Loucy (cell line): ENCODE results near the gene MBLAC1.

Experiments
- H2AFZ ChIP-seq: fragments of 200-600 bp; sonication (generic); 2 replicates; pipeline ENCODE4 v1.6.0; 2016; ENCODE audit warnings: antibody characterized with exemption, mild to moderate bottlenecking, low read length, moderate library complexity
- H3F3A ChIP-seq: fragments of 200-600 bp; 2 replicates; pipeline ENCODE4 v1.6.0; 2016; ENCODE audit warnings: antibody characterized with exemption, low read depth, mild to moderate bottlenecking
- H3K27me3 ChIP-seq: fragments of 200-600 bp; sonication (generic); 2 replicates; pipeline ENCODE4 v1.6.1; 2014; ENCODE audit warnings: low read length, mild to moderate bottlenecking; ENCODE audit not compliant: insufficient read depth, poor library complexity, severe bottlenecking
- H3K36me3 ChIP-seq: fragments of 200-600 bp; sonication (generic); 2 replicates; pipeline ENCODE4 v1.6.1; 2016; ENCODE audit warnings: low read length; ENCODE audit not compliant: insufficient read depth
- H3K4me1 ChIP-seq: fragments of 200-600 bp; sonication (generic); 2 replicates; pipeline ENCODE4 v1.5.1; 2014; ENCODE audit warnings: low read length, mild to moderate bottlenecking; ENCODE audit not compliant: insufficient read depth, poor library complexity, severe bottlenecking
- H3K4me2 ChIP-seq: fragments of 200-600 bp; sonication (generic); 2 replicates; pipeline ENCODE4 v1.6.0; 2014; ENCODE audit warnings: antibody characterized with exemption, low read length, low read depth, mild to moderate bottlenecking; ENCODE audit not compliant: poor library complexity, severe bottlenecking
- H3K4me3 ChIP-seq: fragments of 200-600 bp; sonication (generic); 2 replicates; pipeline ENCODE4 v1.5.1; 2014; ENCODE audit warnings: low read length, mild to moderate bottlenecking, mixed read lengths; ENCODE audit not compliant: poor library complexity, severe bottlenecking
- H3K79me2 ChIP-seq: fragments of 200-600 bp; sonication (generic); 2 replicates; pipeline ENCODE4 v1.6.1; 2014; ENCODE audit warnings: low read length; ENCODE audit not compliant: insufficient read depth
- H3K9ac ChIP-seq: fragments of 200-600 bp; sonication (generic); 2 replicates; pipeline ENCODE4 v1.6.0; 2014; ENCODE audit warnings: mild to moderate bottlenecking, low read depth, low read length, moderate library complexity; ENCODE audit not compliant: poor library complexity, severe bottlenecking
- H3K9me2 ChIP-seq: fragments of 200-600 bp; sonication (generic); replicated peaks from 2 replicates; pipeline ENCODE4 v1.6.1; 2016; ENCODE audit warnings: low read depth, low read length, mixed read lengths
- H3K9me3 ChIP-seq: fragments of 200-600 bp; sonication (generic); 2 replicates; pipeline ENCODE4 v1.6.1; 2014; ENCODE audit warnings: mild to moderate bottlenecking, antibody characterized with exemption, low read length, low read depth; ENCODE audit not compliant: insufficient read depth
- H4K20me1 ChIP-seq: fragments of 200-600 bp; sonication (generic); 2 replicates; pipeline ENCODE4 v1.6.0; 2014; ENCODE audit warnings: antibody characterized with exemption, low read length, mild to moderate bottlenecking; ENCODE audit not compliant: insufficient read depth, poor library complexity, severe bottlenecking
- CTCF ChIP-seq: fragments of 200-600 bp; sonication (generic); conservative IDR thresholded peaks from 2 replicates; pipeline ENCODE4 v1.5.1; 2014; ENCODE audit warnings: mild to moderate bottlenecking, antibody characterized with exemption, low read length
- EZH2phosphoT487 ChIP-seq: fragments of 200-600 bp; IDR thresholded peaks from 2 replicates; pipeline ENCODE4 v1.6.1; 2018; ENCODE audit warnings: antibody characterized with exemption, mild to moderate bottlenecking, moderate library complexity, borderline replicate concordance

Gene MBLAC1

GRCh38 chr7:100157069-100157333, 30.2 kb downstream of the MBLAC1 start:
- TF ChIP-seq CTCF: no peak
- H3F3A ChIP-seq: peaks cover 3% of the 10 kb centered on the region; the same call in 1 of the 2 replicates
- no peak overlapping the region for H2AFZ ChIP-seq
- H3K9me2 ChIP-seq: no peaks in the 10 kb centered on the region
- H3K4me1 ChIP-seq: peaks cover 25% of the 10 kb centered on the region
- peaks cover 9% of the 10 kb centered on the region; the same call in 1 of the 2 replicates for H3K36me3 ChIP-seq
- no peaks in the 10 kb centered on the region for H3K27me3 ChIP-seq
- H3K9ac ChIP-seq: peak overlapping the region; percentile 86
- peak overlapping the region; percentile 92 for H3K4me2 ChIP-seq
- H3K9me3 ChIP-seq: no peaks in the 10 kb centered on the region
- peaks cover 12% of the 10 kb centered on the region for H4K20me1 ChIP-seq
- peaks cover 26% of the 10 kb centered on the region for H3K79me2 ChIP-seq
- H3K4me3 ChIP-seq: peak overlapping the region; percentile 90

GRCh38 chr7:100157334-100158228, 30.8 kb downstream of the MBLAC1 start:
- Histone ChIP-seq H3K9me2 (no peaks in the 10 kb centered on the region), H3K4me1 (peaks cover 20% of the 10 kb centered on the region), H3K9ac (peak overlapping the region; percentile 86), H3K79me2 (peaks cover 24% of the 10 kb centered on the region), H3K4me3 (peak overlapping the region; percentile 90), H3K36me3 (peaks cover 9% of the 10 kb centered on the region; the same call in 1 of the 2 replicates), H3F3A (peaks cover 3% of the 10 kb centered on the region; the same call in 1 of the 2 replicates), H3K27me3 (no peaks in the 10 kb centered on the region), H2AFZ (no peak overlapping the region), H4K20me1 (peaks cover 12% of the 10 kb centered on the region), H3K9me3 (no peaks in the 10 kb centered on the region), H3K4me2 (peak overlapping the region; percentile 92)
- no peak for TF ChIP-seq EZH2phosphoT487
- TF ChIP-seq CTCF: no peak

- Histone ChIP-seq H3K79me2 (peaks cover 24% of the 10 kb centered on the region), H3K27me3 (no peaks in the 10 kb centered on the region), H3K9me2 (no peaks in the 10 kb centered on the region), H4K20me1 (peaks cover 12% of the 10 kb centered on the region), H3K9ac (peak within 1 kb of the TSS; percentile 86), H3K9me3 (no peaks in the 10 kb centered on the region), H3F3A (peaks cover 3% of the 10 kb centered on the region; the same call in 1 of the 2 replicates), H2AFZ (peak within 1 kb of the TSS; percentile 93), H3K4me3 (peak within 1 kb of the TSS; percentile 90), H3K4me1 (peaks cover 19% of the 10 kb centered on the region), H3K36me3 (peaks cover 8% of the 10 kb centered on the region; the same call in 1 of the 2 replicates), H3K4me2 (peak within 1 kb of the TSS; percentile 92)
- no peak for TF ChIP-seq EZH2phosphoT487
- TF ChIP-seq CTCF: no peak
These were observed 31.7 kb downstream of the MBLAC1 start, which contains the start of gene TRAPPC14 for GRCh38 chr7:100158229-100159098. Gene TRAPPC14, minus strand, starts transcription at chr7:100158723. Its CDS starts 224 bp downstream, at chr7:100158499.
